GM19043 (cell line): ENCODE data around the gene ASB2.

Experiments
- ATAC-seq: cut with Tn5 transposase; IDR thresholded peaks from one replicate; pipeline ENCODE4 v1.9.1; 2021; ENCODE audit warnings: low read depth; ENCODE audit not compliant: unreplicated experiment

The ASB2 gene

GRCh38 chr14:94001501-94002396, 25.4 kb upstream of the ASB2 start:
- no peak for ATAC-seq

GRCh38 chr14:94001016-94001415, 24.6 kb upstream of the ASB2 start:
- no peak for ATAC-seq

GRCh38 chr14:94000267-94000666, 23.9 kb upstream of the ASB2 start:
- no peak for ATAC-seq

- ATAC-seq = no peak
Measured at GRCh38 chr14:93999573-93999972, 23.2 kb upstream of the ASB2 start.

GRCh38 chr14:93998871-93999403, 22.6 kb upstream of the ASB2 start:
- ATAC-seq = no peak

- ATAC-seq = no peak
Measured at GRCh38 chr14:93997916-93998870, 21.8 kb upstream of the ASB2 start.

- ATAC-seq = no peak
Measured at GRCh38 chr14:93997082-93997481, 20.7 kb upstream of the ASB2 start, which contains the start of gene CCDC197. TSS of gene CCDC197 (plus strand) at chr14:93997301. CDS start at chr14:93998132, 831 bp downstream.

GRCh38 chr14:93996130-93996695, 19.8 kb upstream of the ASB2 start:
- ATAC-seq = no peak

GRCh38 chr14:93994919-93995682, 18.7 kb upstream of the ASB2 start:
- no peak for ATAC-seq

GRCh38 chr14:93993382-93993781, 17.0 kb upstream of the ASB2 start:
- ATAC-seq = no peak

- ATAC-seq = no peak
Measured at GRCh38 chr14:93991649-93992048, 15.3 kb upstream of the ASB2 start.

- ATAC-seq = no peak
Measured at GRCh38 chr14:93991212-93991611, 14.8 kb upstream of the ASB2 start.

GRCh38 chr14:93989939-93990338, 13.6 kb upstream of the ASB2 start:
- peak; percentile 60 for ATAC-seq

- ATAC-seq = no peak
Measured at GRCh38 chr14:93987815-93988476, 11.6 kb upstream of the ASB2 start.

GRCh38 chr14:93987376-93987775, 11.0 kb upstream of the ASB2 start:
- no peak for ATAC-seq

- ATAC-seq = no peak
Measured at GRCh38 chr14:93986955-93987354, 10.6 kb upstream of the ASB2 start.

GRCh38 chr14:93984987-93985410, 8.6 kb upstream of the ASB2 start:
- ATAC-seq = no peak

GRCh38 chr14:93984070-93984469, 7.7 kb upstream of the ASB2 start:
- ATAC-seq = no peak

GRCh38 chr14:93982230-93983007, 6.0 kb upstream of the ASB2 start:
- ATAC-seq = no peak
